ENCODE data around the gene PLXND1.

DNA sequence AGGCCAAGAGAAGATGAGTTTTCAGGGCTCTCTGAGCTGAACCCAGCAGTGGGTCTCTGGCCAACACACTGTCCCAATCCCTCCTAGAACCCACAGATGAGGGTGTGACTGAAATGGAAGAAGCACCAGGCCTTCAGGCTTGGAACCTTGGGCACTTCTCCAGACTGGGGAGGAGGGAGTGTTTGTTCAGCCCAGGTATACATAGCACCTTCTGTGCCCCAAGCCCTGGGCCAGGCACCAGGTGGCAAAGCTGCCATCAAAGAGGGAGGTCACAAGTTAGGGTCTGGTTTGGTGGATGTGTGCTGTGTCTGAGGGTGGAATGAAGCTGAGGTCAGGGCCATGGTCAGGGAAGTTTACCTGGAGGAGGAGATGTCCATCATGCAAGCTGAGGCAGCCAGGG lies 93.9 kb downstream of the PLXND1 start:
- TF ChIP-seq CTCF (IDR thresholded peaks at IDR 0.05; ENCODE audit: low read depth, low read length), result no peak
- no peak for TF ChIP-seq EZH2phosphoT487 (IDR thresholded peaks at IDR 0.05; ENCODE audit: low read depth)
